DND-41 (cell line): ENCODE data around the gene CSTB.

Source experiments
- EZH2 ChIP-seq: IDR thresholded peaks from 3 replicates; pipeline ENCODE4 v1.6.1; 2012; ENCODE audit warnings: borderline replicate concordance, low read depth, mild to moderate bottlenecking, moderate library complexity, low read length, inconsistent platforms; ENCODE audit not compliant: severe bottlenecking
- TF ChIP-seq, protein P1 (sequence below): IDR thresholded peaks from 2 replicates; pipeline ENCODE4 v1.5.1; 2012; ENCODE audit warnings: borderline replicate concordance, low read length, moderate library complexity, mild to moderate bottlenecking; ENCODE audit not compliant: poor library complexity, severe bottlenecking; ENCODE audit errors: extremely low read depth

DNA sequence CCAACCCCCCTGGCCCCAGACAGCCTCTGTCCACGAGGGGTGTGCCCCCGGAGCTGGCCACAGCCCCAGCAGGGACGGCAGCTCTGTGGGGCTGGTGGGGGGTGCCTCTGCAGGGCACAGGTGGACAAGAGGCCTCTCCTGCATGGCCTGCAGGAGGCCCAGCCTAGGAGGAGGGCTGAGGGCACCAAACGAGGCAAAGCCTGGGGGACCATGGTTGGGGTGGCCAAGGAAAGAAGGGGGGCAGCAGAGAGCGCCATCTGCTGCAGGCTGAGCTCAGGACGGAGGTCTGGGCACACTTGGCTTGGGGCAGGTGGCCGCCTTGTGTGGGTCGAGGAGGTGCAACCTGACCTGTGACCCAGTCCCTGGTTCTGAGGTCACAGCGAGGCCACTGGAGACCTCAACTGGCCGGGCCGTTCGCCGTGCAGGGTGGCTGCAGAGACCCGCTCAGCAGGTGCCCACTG is 40.5 kb upstream of the CSTB start:
- TF ChIP-seq, protein P1, sequence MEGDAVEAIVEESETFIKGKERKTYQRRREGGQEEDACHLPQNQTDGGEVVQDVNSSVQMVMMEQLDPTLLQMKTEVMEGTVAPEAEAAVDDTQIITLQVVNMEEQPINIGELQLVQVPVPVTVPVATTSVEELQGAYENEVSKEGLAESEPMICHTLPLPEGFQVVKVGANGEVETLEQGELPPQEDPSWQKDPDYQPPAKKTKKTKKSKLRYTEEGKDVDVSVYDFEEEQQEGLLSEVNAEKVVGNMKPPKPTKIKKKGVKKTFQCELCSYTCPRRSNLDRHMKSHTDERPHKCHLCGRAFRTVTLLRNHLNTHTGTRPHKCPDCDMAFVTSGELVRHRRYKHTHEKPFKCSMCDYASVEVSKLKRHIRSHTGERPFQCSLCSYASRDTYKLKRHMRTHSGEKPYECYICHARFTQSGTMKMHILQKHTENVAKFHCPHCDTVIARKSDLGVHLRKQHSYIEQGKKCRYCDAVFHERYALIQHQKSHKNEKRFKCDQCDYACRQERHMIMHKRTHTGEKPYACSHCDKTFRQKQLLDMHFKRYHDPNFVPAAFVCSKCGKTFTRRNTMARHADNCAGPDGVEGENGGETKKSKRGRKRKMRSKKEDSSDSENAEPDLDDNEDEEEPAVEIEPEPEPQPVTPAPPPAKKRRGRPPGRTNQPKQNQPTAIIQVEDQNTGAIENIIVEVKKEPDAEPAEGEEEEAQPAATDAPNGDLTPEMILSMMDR, result peak; percentile 14
- TF ChIP-seq EZH2, result no peak
